Activated CD8-positive, alpha-beta T cell treated with anti-CD3 and anti-CD28 coated beads, Interleukin-2, amount 10 ng/mL, durations not matched to agents 7 days and 5 days (primary cell): ENCODE measurements around the gene NARF. TPM values are rescaled to one million over a fixed set of nuclear protein-coding genes. Genes with fewer than 3 reads are reported as not detected.
"Not testable (repeated sequence)": the region's sequence is repeated elsewhere in the genome, so short reads cannot be mapped to it uniquely, and the experiment has no call there.

ENCODE experiments used
- ATAC-seq: fragments of 150-1000 bp; cut with Tn5 transposase; one replicate; pipeline ENCODE4 v1.10.0; 2021; ENCODE audit warnings: moderate library complexity
- CTCF ChIA-PET: fragments of 350-600 bp; sonication (Branson Sonifier 250); formaldehyde crosslinking; loops from one replicate; lab custom pipeline; 2021; ENCODE audit warnings: antibody characterized with exemption; lab: Charles Lee
- POLR2A ChIA-PET: fragments of 350-600 bp; sonication (Branson Sonifier 250); formaldehyde crosslinking; loops from one replicate; lab custom pipeline; 2021; ENCODE audit warnings: antibody characterized with exemption; lab: Charles Lee
- DNase-seq: peaks from one replicate; pipeline ENCODE4 v3.0.0-alpha.2; 2020
- H3K27ac Mint-ChIP-seq: one replicate; pipeline ENCODE4 v1.8.0; 2021; ENCODE audit warnings: mild to moderate bottlenecking, mixed read lengths
- H3K27me3 Mint-ChIP-seq: one replicate; pipeline ENCODE4 v1.8.0; 2021; ENCODE audit warnings: low read depth, mixed read lengths
- H3K36me3 Mint-ChIP-seq: one replicate; pipeline ENCODE4 v1.8.0; 2021; ENCODE audit warnings: low read depth, mixed read lengths
- H3K4me1 Mint-ChIP-seq: one replicate; pipeline ENCODE4 v1.8.0; 2021; ENCODE audit warnings: low read depth, mixed read lengths
- H3K4me3 Mint-ChIP-seq: one replicate; pipeline ENCODE4 v1.8.0; 2021; ENCODE audit warnings: mild to moderate bottlenecking, mixed read lengths
- H3K9me3 Mint-ChIP-seq: one replicate; pipeline ENCODE4 v1.8.0; 2022; ENCODE audit warnings: mixed read lengths; ENCODE audit not compliant: insufficient read depth
- total RNA-seq, 2 experiments: library from RNA; stranded (reverse); gene quantifications; one replicate each; pipeline ENCODE4 v1.2.3, GENCODE V29; 2021

Gene NARF
- total RNA-seq, 2 experiments from 2014 or later, result 112 to 114 TPM

DNA sequence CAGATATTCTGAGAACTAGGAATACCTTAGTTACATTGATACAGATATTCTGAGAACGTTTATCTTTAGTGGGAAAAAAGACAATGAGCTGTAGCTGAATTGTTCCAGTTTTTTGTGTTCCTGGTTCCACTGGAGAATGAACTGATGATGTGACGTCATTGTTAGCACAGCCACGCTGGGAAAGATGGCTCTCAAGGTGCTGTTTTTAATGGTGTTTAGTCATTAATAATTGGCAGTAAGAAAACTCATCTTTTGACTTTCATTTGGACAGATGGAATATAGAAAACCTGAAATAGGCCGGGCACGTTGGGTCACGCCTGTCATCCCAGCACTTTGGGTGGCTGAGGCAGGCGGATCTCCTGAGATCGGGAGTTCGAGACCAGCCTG, 71.4 kb downstream of the NARF start:
- Mint-ChIP-seq H3K27ac (no peak overlapping the region), H3K36me3 (peaks cover 6% of the 10 kb centered on the region), H3K4me1 (peaks cover 48% of the 10 kb centered on the region), H3K4me3 (no peak overlapping the region), H3K27me3 (no peaks in the 10 kb centered on the region), H3K9me3 (no peaks in the 10 kb centered on the region)
- no peak for DNase-seq
- ChIA-PET CTCF (interaction anchor here (0.9 to 1.7 kb wide), 3 partner anchors 8 to 10 kb away, joined by 3 to 5 read pairs (median 3); partner anchors contain the start of gene FOXK2), POLR2A (no interaction called here)
- no peak for ATAC-seq

DNA sequence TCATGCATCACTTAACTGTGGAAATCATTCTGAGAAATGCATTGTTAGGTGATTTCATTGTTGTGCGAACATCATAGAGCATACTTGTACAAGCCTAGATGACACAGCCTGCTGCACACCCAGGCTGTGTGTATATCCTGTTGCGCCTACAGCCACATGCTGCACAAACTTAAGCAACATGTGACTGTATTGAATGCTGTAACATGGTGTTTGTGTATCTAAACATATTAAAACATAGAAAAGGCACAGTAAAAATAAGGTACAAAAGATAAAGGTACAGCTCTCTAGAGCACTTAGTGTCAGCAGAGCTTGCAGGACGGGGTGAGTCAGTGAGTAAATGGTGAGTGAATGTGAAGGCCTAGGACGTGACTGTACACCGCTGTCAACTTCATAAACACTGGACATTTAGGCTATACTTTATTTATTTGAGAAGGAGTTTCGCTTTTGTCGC, 72.9 kb downstream of the NARF start:
- DNase-seq (no peak), ATAC-seq (no peak)
- CTCF ChIA-PET, result interaction anchor here (1.5 kb wide), 1 partner anchor 20 kb away, joined by 8 read pairs; no protein-coding TSS in a partner anchor
- Mint-ChIP-seq H3K4me1 (peaks cover 56% of the 10 kb centered on the region), H3K27me3 (no peaks in the 10 kb centered on the region), H3K4me3 (no peak overlapping the region), H3K36me3 (peaks cover 6% of the 10 kb centered on the region), H3K9me3 (no peaks in the 10 kb centered on the region), H3K27ac (peak overlapping the region; percentile 54)
- POLR2A ChIA-PET, result no interaction called here

DNA sequence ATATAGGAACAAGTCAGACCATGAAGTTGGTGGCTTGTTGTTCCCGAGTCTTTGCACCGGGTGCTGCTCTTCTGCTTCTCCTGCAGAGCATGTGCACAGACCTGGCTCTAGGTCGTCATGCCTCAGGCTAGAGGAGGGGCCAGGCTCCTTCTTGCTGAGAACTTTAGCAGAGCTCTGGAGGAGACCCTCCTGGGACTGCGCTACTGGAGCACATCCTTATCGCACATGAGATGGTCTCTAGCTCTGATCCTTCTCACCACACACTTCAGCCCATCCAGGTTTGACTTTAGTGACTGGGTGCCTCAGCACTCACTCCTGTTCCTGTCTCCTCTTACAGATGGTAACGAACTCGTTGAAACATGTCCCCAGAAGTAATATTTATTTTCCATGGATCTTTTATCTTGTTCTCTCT, 75.9 kb downstream of the NARF start:
- ChIA-PET CTCF (interaction anchor here (2.2 to 3.0 kb wide), 2 partner anchors 17 to 20 kb away, joined by 6 to 21 read pairs; no protein-coding TSS in a partner anchor), POLR2A (no interaction called here)
- Mint-ChIP-seq H3K27ac (peak overlapping the region; percentile 36), H3K4me1 (peaks cover 42% of the 10 kb centered on the region), H3K9me3 (no peaks in the 10 kb centered on the region), H3K36me3 (peaks cover 6% of the 10 kb centered on the region), H3K4me3 (no peak overlapping the region), H3K27me3 (no peaks in the 10 kb centered on the region)
- no peak for DNase-seq
- no peak for ATAC-seq

DNA sequence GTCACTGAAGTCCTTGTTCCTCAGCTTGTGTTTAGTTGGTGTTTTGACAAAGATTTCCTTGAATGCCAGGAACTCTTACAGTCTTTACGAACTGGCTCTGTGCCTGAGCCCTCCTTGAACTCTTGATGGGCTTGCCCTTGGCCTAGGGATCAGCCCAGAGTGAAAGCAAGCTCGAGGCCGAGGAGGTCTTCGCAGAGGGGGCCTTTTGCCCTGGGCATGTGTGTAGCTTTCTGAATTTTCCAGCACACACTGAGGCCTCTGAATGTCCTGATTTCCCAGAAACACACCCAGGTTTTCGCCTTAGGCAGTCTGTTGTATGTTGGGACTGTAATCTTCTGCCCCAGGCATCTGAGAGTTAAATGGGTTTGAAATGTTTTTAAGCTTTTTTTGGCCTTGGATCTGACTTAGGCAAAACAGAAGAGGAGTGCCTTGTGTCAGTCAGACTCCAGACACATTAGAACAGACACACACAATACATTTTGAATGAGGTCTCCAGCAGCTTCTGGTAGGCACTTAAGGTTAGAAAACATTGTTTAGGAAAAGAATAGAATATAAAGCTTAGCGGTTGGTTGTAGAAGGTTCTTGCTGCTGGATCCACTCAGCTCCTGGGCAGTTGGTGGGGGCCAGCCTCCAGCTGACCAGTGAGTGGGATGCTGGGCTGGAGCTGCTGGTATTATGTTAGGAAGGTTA, 78.1 kb downstream of the NARF start:
- H3K27me3 Mint-ChIP-seq, result no peaks in the 10 kb centered on the region
- H3K27ac Mint-ChIP-seq, result peak overlapping the region; percentile 30
- POLR2A ChIA-PET, result no interaction called here
- ATAC-seq, result no peak
- H3K4me1 Mint-ChIP-seq, result peaks cover 28% of the 10 kb centered on the region
- H3K4me3 Mint-ChIP-seq, result no peak overlapping the region
- CTCF ChIA-PET, result interaction anchor here (0.8 to 3.0 kb wide), 5 partner anchors 8 to 17 kb away, joined by 3 to 21 read pairs (median 6); partner anchors contain the start of gene FOXK2
- H3K9me3 Mint-ChIP-seq, result no peaks in the 10 kb centered on the region
- DNase-seq, result no peak
- no peaks in the 10 kb centered on the region for H3K36me3 Mint-ChIP-seq

DNA sequence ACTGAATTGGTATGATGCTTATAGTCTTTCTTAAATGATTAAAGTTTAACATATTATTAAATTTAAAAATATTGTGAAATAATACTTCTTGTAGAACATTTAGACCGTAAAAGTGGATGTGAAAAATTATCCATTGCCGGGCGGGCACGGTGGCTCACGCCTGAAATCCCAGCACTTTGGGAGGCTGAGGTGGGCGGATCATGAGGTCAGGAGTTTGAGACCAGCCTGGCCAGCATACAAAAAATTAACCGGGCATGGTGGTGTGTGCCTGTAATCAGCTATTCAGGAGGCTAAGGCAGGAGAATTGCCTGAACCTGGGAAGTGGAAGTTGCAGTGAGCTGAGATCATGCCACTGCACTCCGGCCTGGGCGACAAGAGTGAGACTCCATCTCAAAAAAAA, 78.7 kb downstream of the NARF start:
- ATAC-seq, H3K36me3 Mint-ChIP-seq, H3K27me3 Mint-ChIP-seq, POLR2A ChIA-PET, DNase-seq, H3K9me3 Mint-ChIP-seq, H3K4me3 Mint-ChIP-seq, H3K27ac Mint-ChIP-seq: not testable (repeated sequence)
- CTCF ChIA-PET, result interaction anchor here (0.8 to 3.0 kb wide), 4 partner anchors 8 to 17 kb away, joined by 3 to 21 read pairs (median 7); partner anchors contain the start of gene FOXK2
- peaks cover 28% of the 10 kb centered on the region for H3K4me1 Mint-ChIP-seq

DNA sequence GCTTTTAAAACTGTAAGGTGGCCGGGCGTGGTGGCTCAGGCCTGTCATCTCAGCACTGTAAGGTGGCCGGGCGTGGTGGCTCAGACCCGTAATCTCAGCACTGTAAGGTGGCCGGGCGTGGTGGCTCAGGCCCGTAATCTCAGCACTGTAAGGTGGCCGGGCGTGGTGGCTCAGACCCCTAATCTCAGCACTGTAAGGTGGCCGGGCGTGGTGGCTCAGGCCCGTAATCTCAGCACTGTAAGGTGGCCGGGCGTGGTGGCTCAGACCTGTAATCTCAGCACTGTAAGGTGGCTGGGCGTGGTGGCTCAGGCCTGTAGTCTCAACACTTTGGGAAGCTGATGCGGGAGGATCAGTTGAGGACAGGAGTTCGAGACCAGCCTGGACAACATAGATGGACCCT, 80.5 kb downstream of the NARF start:
- not testable (repeated sequence) for DNase-seq, H3K4me3 Mint-ChIP-seq, ATAC-seq, H3K36me3 Mint-ChIP-seq, H3K27ac Mint-ChIP-seq, H3K27me3 Mint-ChIP-seq, H3K9me3 Mint-ChIP-seq
- H3K4me1 Mint-ChIP-seq, result peaks cover 27% of the 10 kb centered on the region
- ChIA-PET CTCF (interaction anchor here (1.6 kb wide), 1 partner anchor 14 kb away, joined by 3 read pairs; no protein-coding TSS in a partner anchor), POLR2A (interaction anchor here (0.6 kb wide), 1 partner anchor 48 kb away, joined by 3 read pairs; no protein-coding TSS in a partner anchor)

Other genes with a start within 250 kb of the NARF start
- 10 to 100 TPM; 78.3 to 84.7 TPM for gene CCDC57, start 245.9 kb upstream of the NARF start, total RNA-seq
- 100 to 1,000 TPM; 257 to 264 TPM for gene SLC16A3, start 229.7 kb upstream of the NARF start, total RNA-seq
- gene CSNK1D, start 185.0 kb upstream of the NARF start, total RNA-seq, result 100 to 1,000 TPM in 1 of 2 experiments, 10 to 100 TPM in 1; 99.5 to 111 TPM
- gene CD7, start 141.1 kb upstream of the NARF start, total RNA-seq, result 100 to 1,000 TPM; 334 to 355 TPM
- gene SECTM1, start 125.0 kb upstream of the NARF start, total RNA-seq, result under 1 TPM; 0.92 to 0.94 TPM
- not detected for gene TEX19, start 99.5 kb upstream of the NARF start, total RNA-seq
- gene UTS2R, start 87.0 kb upstream of the NARF start, total RNA-seq, result not detected
- 10 to 100 TPM; 47.6 to 53.6 TPM for gene HEXD, start 40.4 kb upstream of the NARF start, total RNA-seq
- 10 to 100 TPM; 25.2 to 28.0 TPM for gene OGFOD3, start 40.2 kb upstream of the NARF start, total RNA-seq
- 100 to 1,000 TPM; 220 to 247 TPM for gene CYBC1, start 8.0 kb upstream of the NARF start, total RNA-seq
- 10 to 100 TPM; 62.3 to 65.3 TPM for gene FOXK2, start 61.0 kb downstream of the NARF start, total RNA-seq
- 10 to 100 TPM; 38.2 to 40.2 TPM for gene WDR45B, start 189.7 kb downstream of the NARF start, total RNA-seq
- 1 to 10 TPM; 1.3 to 2.2 TPM for gene RAB40B, start 240.0 kb downstream of the NARF start, total RNA-seq